Activated T-helper 1 cell treated with Interleukin-2 at 50 U/mL for 16 hours (primary cell): ENCODE data around the gene CCDC85B.

Source experiments
- DNase-seq: peaks from one replicate; pipeline ENCODE4 v3.0.0-alpha.2; 2020; ENCODE audit warnings: low read depth

CCDC85B gene

GRCh38 chr11:65869643-65870306, 20.7 kb upstream of the CCDC85B start:
- DNase-seq, result no peak

- no peak for DNase-seq
These were observed 20.2 kb upstream of the CCDC85B start for GRCh38 chr11:65870307-65870658.

GRCh38 chr11:65870706-65871681, 19.5 kb upstream of the CCDC85B start:
- DNase-seq, result no peak

GRCh38 chr11:65871811-65872548, 18.5 kb upstream of the CCDC85B start:
- DNase-seq, result no peak

- no peak for DNase-seq
These were observed 17.7 kb upstream of the CCDC85B start, which contains the start of gene EFEMP2 for GRCh38 chr11:65872586-65873317. Gene EFEMP2, minus strand, starts transcription at chr11:65872800. Its CDS starts 446 bp downstream, at chr11:65872354.

GRCh38 chr11:65873318-65874156, 16.9 kb upstream of the CCDC85B start:
- peak; percentile 96 for DNase-seq

- no peak for DNase-seq
These were observed 10.9 kb upstream of the CCDC85B start, which contains the start of gene CTSW for GRCh38 chr11:65879617-65880016. Gene CTSW, plus strand, starts transcription at chr11:65879837. Its CDS starts 18 bp downstream, at chr11:65879855.

GRCh38 chr11:65880027-65880426, 10.4 kb upstream of the CCDC85B start:
- DNase-seq, result no peak

GRCh38 chr11:65880844-65881421, 9.5 kb upstream of the CCDC85B start:
- no peak for DNase-seq

GRCh38 chr11:65882120-65883057, 8.1 kb upstream of the CCDC85B start:
- DNase-seq, result no peak

- DNase-seq, result no peak
These were observed 7.3 kb upstream of the CCDC85B start for GRCh38 chr11:65883058-65883761.

- no peak for DNase-seq
These were observed 6.4 kb upstream of the CCDC85B start for GRCh38 chr11:65883786-65884715.

- DNase-seq, result peak; percentile 72
These were observed 5.8 kb upstream of the CCDC85B start for GRCh38 chr11:65884716-65885092.

GRCh38 chr11:65885231-65885630, 5.2 kb upstream of the CCDC85B start:
- DNase-seq, result no peak

- no peak for DNase-seq
These were observed 4.5 kb upstream of the CCDC85B start for GRCh38 chr11:65885808-65886536.

GRCh38 chr11:65886826-65887722, 3.4 kb upstream of the CCDC85B start:
- no peak for DNase-seq
